Measurements from ENCODE around the gene OAF.

OAF gene

DNA sequence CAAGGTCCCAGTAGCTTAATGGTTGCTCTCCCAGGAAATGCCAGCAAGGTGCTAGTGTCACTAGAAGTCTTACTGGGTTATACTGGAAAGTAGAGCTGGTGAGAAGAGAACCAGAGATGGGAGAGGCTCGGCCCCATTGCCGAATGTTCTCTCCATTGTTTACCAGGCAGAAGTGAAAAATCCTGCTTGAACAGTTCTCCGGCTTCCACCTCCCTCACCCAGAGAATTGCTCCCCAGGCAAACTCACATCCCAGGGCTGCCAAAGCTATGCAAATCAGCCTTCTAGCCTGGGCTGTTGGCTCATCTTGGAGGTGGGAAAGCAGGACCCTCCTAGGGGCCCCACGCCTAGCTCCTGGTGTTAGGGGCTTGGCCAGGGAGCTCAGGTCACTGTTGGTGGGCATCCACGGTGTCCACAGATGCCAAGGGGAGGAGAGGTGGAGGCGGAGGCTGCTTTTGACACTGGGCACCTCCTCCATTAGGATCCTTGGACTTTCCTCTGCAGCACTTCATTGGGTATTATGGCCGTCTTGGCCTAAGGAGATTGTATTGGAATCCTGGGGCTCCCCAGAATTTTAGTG lies 49.2 kb downstream of the OAF start:
- peaks cover 7% of the 10 kb centered on the region for H3K4me1 ChIP-seq (ENCODE audit: control insufficient read depth, low read length)
- no peaks in the 10 kb centered on the region for H3K36me3 ChIP-seq (ENCODE audit: control insufficient read depth, low read length)
- no peaks in the 10 kb centered on the region for H3F3A ChIP-seq (ENCODE audit: control insufficient read depth, insufficient read depth)

DNA sequence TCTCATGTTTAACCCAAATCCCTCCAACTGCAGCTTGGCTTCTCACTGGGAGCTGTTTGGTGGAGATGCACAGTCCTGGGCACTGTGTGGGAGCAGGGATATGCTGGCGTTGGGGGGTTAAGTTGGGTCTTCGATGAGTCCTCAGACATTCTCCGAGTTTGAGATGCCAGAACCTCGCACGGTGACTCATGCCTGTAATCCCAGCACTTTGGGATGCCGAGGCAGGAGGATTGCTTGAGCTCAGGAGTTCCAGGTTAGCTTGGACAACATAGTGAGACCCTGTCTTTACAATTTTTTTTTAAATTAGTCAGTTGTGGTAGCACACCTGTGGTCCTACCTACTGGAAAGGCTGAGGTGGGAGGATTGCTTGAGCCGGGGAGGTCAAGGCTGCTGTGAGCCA lies 49.8 kb downstream of the OAF start:
- Histone ChIP-seq H3K4me2 (ENCODE audit: low read length) (no peak overlapping the region), H3K79me2 (ENCODE audit: control insufficient read depth, low read length) (no peaks in the 10 kb centered on the region), H3F3A (ENCODE audit: control insufficient read depth, insufficient read depth) (no peaks in the 10 kb centered on the region), H3K27me3 (ENCODE audit: control insufficient read depth, low read length) (peaks cover 15% of the 10 kb centered on the region), H3K27ac (ENCODE audit: low read depth, low read length) (no peak overlapping the region), H3K4me1 (ENCODE audit: control insufficient read depth, low read length) (peaks cover 2% of the 10 kb centered on the region), H3K36me3 (ENCODE audit: control insufficient read depth, low read length) (no peaks in the 10 kb centered on the region), H4K20me1 (ENCODE audit: control insufficient read depth, insufficient read depth, low read depth, low read length) (no peaks in the 10 kb centered on the region), H3K9me3 (ENCODE audit: control insufficient read depth, insufficient read depth, low read length) (no peaks in the 10 kb centered on the region), H3K9me2 (replicated peaks; ENCODE audit: control insufficient read depth, low read length) (no peaks in the 10 kb centered on the region), H3K4me3 (ENCODE audit: low read length) (no peak overlapping the region)
- TF ChIP-seq, protein P1, sequence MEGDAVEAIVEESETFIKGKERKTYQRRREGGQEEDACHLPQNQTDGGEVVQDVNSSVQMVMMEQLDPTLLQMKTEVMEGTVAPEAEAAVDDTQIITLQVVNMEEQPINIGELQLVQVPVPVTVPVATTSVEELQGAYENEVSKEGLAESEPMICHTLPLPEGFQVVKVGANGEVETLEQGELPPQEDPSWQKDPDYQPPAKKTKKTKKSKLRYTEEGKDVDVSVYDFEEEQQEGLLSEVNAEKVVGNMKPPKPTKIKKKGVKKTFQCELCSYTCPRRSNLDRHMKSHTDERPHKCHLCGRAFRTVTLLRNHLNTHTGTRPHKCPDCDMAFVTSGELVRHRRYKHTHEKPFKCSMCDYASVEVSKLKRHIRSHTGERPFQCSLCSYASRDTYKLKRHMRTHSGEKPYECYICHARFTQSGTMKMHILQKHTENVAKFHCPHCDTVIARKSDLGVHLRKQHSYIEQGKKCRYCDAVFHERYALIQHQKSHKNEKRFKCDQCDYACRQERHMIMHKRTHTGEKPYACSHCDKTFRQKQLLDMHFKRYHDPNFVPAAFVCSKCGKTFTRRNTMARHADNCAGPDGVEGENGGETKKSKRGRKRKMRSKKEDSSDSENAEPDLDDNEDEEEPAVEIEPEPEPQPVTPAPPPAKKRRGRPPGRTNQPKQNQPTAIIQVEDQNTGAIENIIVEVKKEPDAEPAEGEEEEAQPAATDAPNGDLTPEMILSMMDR (IDR thresholded peaks at IDR 0.05; ENCODE audit: low read depth, low read length, poor library complexity, severe bottlenecking), result no peak
- TF ChIP-seq EZH2phosphoT487 (IDR thresholded peaks at IDR 0.05; ENCODE audit: borderline replicate concordance, low read length), result no peak

More for the DNA sequence above, 49.2 kb downstream of the OAF start:
- Histone ChIP-seq H3K79me2 (ENCODE audit: control insufficient read depth, low read length) (no peaks in the 10 kb centered on the region), H4K20me1 (ENCODE audit: control insufficient read depth, insufficient read depth, low read depth, low read length) (no peaks in the 10 kb centered on the region), H3K4me3 (ENCODE audit: low read length) (no peak overlapping the region), H3K9me2 (replicated peaks; ENCODE audit: control insufficient read depth, low read length) (no peaks in the 10 kb centered on the region), H3K4me2 (ENCODE audit: low read length) (no peak overlapping the region), H3K27me3 (ENCODE audit: control insufficient read depth, low read length) (peaks cover 17% of the 10 kb centered on the region), H3K9me3 (ENCODE audit: control insufficient read depth, insufficient read depth, low read length) (no peaks in the 10 kb centered on the region), H3K27ac (ENCODE audit: low read depth, low read length) (no peak overlapping the region)
- TF ChIP-seq, protein P1 (IDR thresholded peaks at IDR 0.05; ENCODE audit: low read depth, low read length, poor library complexity, severe bottlenecking), result no peak
- no peak for TF ChIP-seq EZH2phosphoT487 (IDR thresholded peaks at IDR 0.05; ENCODE audit: borderline replicate concordance, low read length)

DNA sequence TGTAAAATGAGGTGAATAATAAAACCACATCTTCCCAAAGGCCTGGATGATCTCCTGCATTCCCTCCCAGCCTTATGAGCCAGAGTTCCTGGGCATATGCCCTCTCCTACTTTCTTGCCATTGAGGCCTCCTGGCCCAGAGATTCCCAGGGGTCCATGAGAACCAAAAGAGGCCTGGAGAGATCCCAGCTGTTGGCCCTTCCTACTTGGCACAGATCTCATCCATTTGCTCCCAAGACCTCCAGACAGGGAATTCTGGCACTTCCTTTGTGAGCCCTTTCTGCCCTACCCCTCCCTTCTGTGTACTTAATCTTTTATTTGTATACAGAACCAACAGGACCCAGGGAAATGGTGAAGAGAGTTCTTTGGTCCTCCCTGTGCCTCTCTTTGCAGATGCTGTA lies 50.5 kb downstream of the OAF start:
- H3K9me3 ChIP-seq (ENCODE audit: control insufficient read depth, insufficient read depth, low read length), result no peaks in the 10 kb centered on the region
- no peak for TF ChIP-seq EZH2phosphoT487 (IDR thresholded peaks at IDR 0.05; ENCODE audit: borderline replicate concordance, low read length)
- TF ChIP-seq, protein P1 (IDR thresholded peaks at IDR 0.05; ENCODE audit: low read depth, low read length, poor library complexity, severe bottlenecking), result no peak
- H3K4me3 ChIP-seq (ENCODE audit: low read length), result no peak overlapping the region
- H3K27me3 ChIP-seq (ENCODE audit: control insufficient read depth, low read length), result peaks cover 17% of the 10 kb centered on the region
- H3K4me2 ChIP-seq (ENCODE audit: low read length), result no peak overlapping the region
- no peak overlapping the region for H3K27ac ChIP-seq (ENCODE audit: low read depth, low read length)
- H3K4me1 ChIP-seq (ENCODE audit: control insufficient read depth, low read length), result no peaks in the 10 kb centered on the region
- no peaks in the 10 kb centered on the region for H3K36me3 ChIP-seq (ENCODE audit: control insufficient read depth, low read length)
- no peaks in the 10 kb centered on the region for H4K20me1 ChIP-seq (ENCODE audit: control insufficient read depth, insufficient read depth, low read depth, low read length)
- no peaks in the 10 kb centered on the region for H3K79me2 ChIP-seq (ENCODE audit: control insufficient read depth, low read length)
- H3F3A ChIP-seq (ENCODE audit: control insufficient read depth, insufficient read depth), result no peaks in the 10 kb centered on the region
- H3K9me2 ChIP-seq (replicated peaks; ENCODE audit: control insufficient read depth, low read length), result no peaks in the 10 kb centered on the region

Measured in DOHH2 (cell line).